ENCODE data around the gene ABCA3.

DNA sequence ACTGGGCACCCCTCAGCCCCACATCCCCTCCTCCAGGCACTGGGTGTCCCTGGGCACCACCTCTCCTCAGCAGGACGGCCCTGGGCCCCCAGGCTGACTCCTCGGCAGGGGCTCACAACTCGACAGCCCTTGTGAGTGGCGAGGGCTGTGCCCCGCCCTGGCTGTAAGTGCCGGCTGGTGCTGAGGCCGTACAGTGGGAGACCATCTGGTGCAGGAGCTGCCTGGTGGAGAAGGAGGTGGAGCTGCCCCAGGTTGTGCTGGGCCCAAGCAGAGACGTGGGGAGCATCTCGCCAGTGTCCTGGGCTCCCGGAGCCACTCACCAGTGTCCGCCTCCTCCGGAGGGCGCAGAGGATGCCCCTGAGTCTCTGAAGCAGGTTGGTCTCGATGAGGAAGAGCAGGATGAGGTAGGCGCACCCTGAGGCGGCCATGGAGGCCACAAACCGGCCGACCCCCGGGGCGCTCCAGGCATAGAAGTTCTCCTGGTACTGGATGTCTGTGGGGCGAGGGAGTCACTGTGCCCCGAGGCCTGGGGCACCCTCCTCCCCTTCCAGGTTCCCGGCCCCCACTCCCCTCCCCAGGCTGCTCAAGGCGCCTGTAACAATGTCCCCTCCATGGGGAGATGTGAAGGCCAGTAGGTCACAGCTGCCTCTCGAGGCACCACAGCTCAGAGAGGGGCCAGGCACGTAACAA lies 57.5 kb downstream of the ABCA3 start:
- TF ChIP-seq CTCF (IDR thresholded peaks at IDR 0.05) (no peak), POLR2AphosphoS5 (IDR thresholded peaks at IDR 0.05) (no peak)
